ENCODE results near the gene EDAR.

EDAR gene

GRCh38 chr2:108988796-108989713 is at the start of gene EDAR:
TSS of gene EDAR (minus strand) at chr2:108989220. CDS start at chr2:108931014, 58,206 bp downstream.
- peak within 1 kb of the TSS; percentile 33 for H3K4me3 ChIP-seq (ENCODE audit: low read length)
- peak within 1 kb of the TSS; percentile 10 for H3K9ac ChIP-seq (ENCODE audit: low read length)
- peaks cover 7% of the 10 kb centered on the region for H3K27me3 ChIP-seq (ENCODE audit: control insufficient read depth, insufficient read depth, low read length)
- H3K9me3 ChIP-seq (ENCODE audit: control insufficient read depth, low read length) = no peaks in the 10 kb centered on the region
- H3K36me3 ChIP-seq (ENCODE audit: control insufficient read depth, insufficient read depth, low read length) = no peaks in the 10 kb centered on the region
- H3K4me1 ChIP-seq (ENCODE audit: control insufficient read depth, insufficient read depth, low read length) = peaks cover 6% of the 10 kb centered on the region

GRCh38 chr2:109033171-109033570 is 44.2 kb upstream of the EDAR start:
- H3K9ac ChIP-seq (ENCODE audit: low read length) = no peak overlapping the region
- H3K4me1 ChIP-seq (ENCODE audit: control insufficient read depth, insufficient read depth, low read length) = peaks cover 11% of the 10 kb centered on the region
- H3K36me3 ChIP-seq (ENCODE audit: control insufficient read depth, insufficient read depth, low read length) = no peaks in the 10 kb centered on the region
- no peak overlapping the region for H3K4me3 ChIP-seq (ENCODE audit: low read length)
- H3K9me3 ChIP-seq (ENCODE audit: control insufficient read depth, low read length) = no peaks in the 10 kb centered on the region
- H3K27me3 ChIP-seq (ENCODE audit: control insufficient read depth, insufficient read depth, low read length) = peaks cover 5% of the 10 kb centered on the region

GRCh38 chr2:109032229-109032820 is 43.3 kb upstream of the EDAR start:
- H3K27me3 ChIP-seq (ENCODE audit: control insufficient read depth, insufficient read depth, low read length) = peaks cover 5% of the 10 kb centered on the region
- H3K9me3 ChIP-seq (ENCODE audit: control insufficient read depth, low read length) = no peaks in the 10 kb centered on the region
- H3K4me3 ChIP-seq (ENCODE audit: low read length) = peak overlapping the region; percentile 14
- H3K36me3 ChIP-seq (ENCODE audit: control insufficient read depth, insufficient read depth, low read length) = no peaks in the 10 kb centered on the region
- H3K9ac ChIP-seq (ENCODE audit: low read length) = peak overlapping the region; percentile 59
- H3K4me1 ChIP-seq (ENCODE audit: control insufficient read depth, insufficient read depth, low read length) = peaks cover 11% of the 10 kb centered on the region

- Histone ChIP-seq H3K9me3 (ENCODE audit: control insufficient read depth, low read length) (no peaks in the 10 kb centered on the region), H3K9ac (ENCODE audit: low read length) (peak overlapping the region; percentile 59), H3K4me3 (ENCODE audit: low read length) (peak overlapping the region; percentile 14), H3K4me1 (ENCODE audit: control insufficient read depth, insufficient read depth, low read length) (peaks cover 11% of the 10 kb centered on the region), H3K36me3 (ENCODE audit: control insufficient read depth, insufficient read depth, low read length) (no peaks in the 10 kb centered on the region), H3K27me3 (ENCODE audit: control insufficient read depth, insufficient read depth, low read length) (peaks cover 5% of the 10 kb centered on the region)
Measured at GRCh38 chr2:109031476-109032228, 42.6 kb upstream of the EDAR start.

GRCh38 chr2:109030870-109031475 is 42.0 kb upstream of the EDAR start:
- Histone ChIP-seq H3K27me3 (ENCODE audit: control insufficient read depth, insufficient read depth, low read length) (peaks cover 5% of the 10 kb centered on the region), H3K36me3 (ENCODE audit: control insufficient read depth, insufficient read depth, low read length) (no peaks in the 10 kb centered on the region), H3K4me1 (ENCODE audit: control insufficient read depth, insufficient read depth, low read length) (peaks cover 11% of the 10 kb centered on the region), H3K9me3 (ENCODE audit: control insufficient read depth, low read length) (no peaks in the 10 kb centered on the region), H3K9ac (ENCODE audit: low read length) (peak overlapping the region; percentile 59), H3K4me3 (ENCODE audit: low read length) (peak overlapping the region; percentile 14)

GRCh38 chr2:109029490-109030201 is 40.6 kb upstream of the EDAR start:
- Histone ChIP-seq H3K27me3 (ENCODE audit: control insufficient read depth, insufficient read depth, low read length) (peaks cover 5% of the 10 kb centered on the region), H3K36me3 (ENCODE audit: control insufficient read depth, insufficient read depth, low read length) (no peaks in the 10 kb centered on the region), H3K9me3 (ENCODE audit: control insufficient read depth, low read length) (no peaks in the 10 kb centered on the region), H3K4me3 (ENCODE audit: low read length) (no peak overlapping the region), H3K9ac (ENCODE audit: low read length) (no peak overlapping the region), H3K4me1 (ENCODE audit: control insufficient read depth, insufficient read depth, low read length) (peaks cover 11% of the 10 kb centered on the region)

- H3K4me3 ChIP-seq (ENCODE audit: low read length) = no peak overlapping the region
- no peaks in the 10 kb centered on the region for H3K9me3 ChIP-seq (ENCODE audit: control insufficient read depth, low read length)
- no peak overlapping the region for H3K9ac ChIP-seq (ENCODE audit: low read length)
- H3K4me1 ChIP-seq (ENCODE audit: control insufficient read depth, insufficient read depth, low read length) = peaks cover 11% of the 10 kb centered on the region
- H3K27me3 ChIP-seq (ENCODE audit: control insufficient read depth, insufficient read depth, low read length) = peaks cover 5% of the 10 kb centered on the region
- no peaks in the 10 kb centered on the region for H3K36me3 ChIP-seq (ENCODE audit: control insufficient read depth, insufficient read depth, low read length)
Measured at GRCh38 chr2:109028738-109029489, 39.9 kb upstream of the EDAR start.

GRCh38 chr2:109028277-109028676 is 39.3 kb upstream of the EDAR start:
- peaks cover 11% of the 10 kb centered on the region for H3K4me1 ChIP-seq (ENCODE audit: control insufficient read depth, insufficient read depth, low read length)
- H3K27me3 ChIP-seq (ENCODE audit: control insufficient read depth, insufficient read depth, low read length) = peaks cover 5% of the 10 kb centered on the region
- no peaks in the 10 kb centered on the region for H3K36me3 ChIP-seq (ENCODE audit: control insufficient read depth, insufficient read depth, low read length)
- no peaks in the 10 kb centered on the region for H3K9me3 ChIP-seq (ENCODE audit: control insufficient read depth, low read length)
- H3K4me3 ChIP-seq (ENCODE audit: low read length) = no peak overlapping the region
- H3K9ac ChIP-seq (ENCODE audit: low read length) = no peak overlapping the region

GRCh38 chr2:109027702-109028101 is 38.7 kb upstream of the EDAR start:
- Histone ChIP-seq H3K9ac (ENCODE audit: low read length) (no peak overlapping the region), H3K4me1 (ENCODE audit: control insufficient read depth, insufficient read depth, low read length) (peaks cover 11% of the 10 kb centered on the region), H3K4me3 (ENCODE audit: low read length) (no peak overlapping the region), H3K9me3 (ENCODE audit: control insufficient read depth, low read length) (no peaks in the 10 kb centered on the region), H3K36me3 (ENCODE audit: control insufficient read depth, insufficient read depth, low read length) (no peaks in the 10 kb centered on the region), H3K27me3 (ENCODE audit: control insufficient read depth, insufficient read depth, low read length) (peaks cover 5% of the 10 kb centered on the region)

GRCh38 chr2:109024477-109024876 is 35.5 kb upstream of the EDAR start:
- Histone ChIP-seq H3K9me3 (ENCODE audit: control insufficient read depth, low read length) (no peaks in the 10 kb centered on the region), H3K36me3 (ENCODE audit: control insufficient read depth, insufficient read depth, low read length) (no peaks in the 10 kb centered on the region), H3K4me1 (ENCODE audit: control insufficient read depth, insufficient read depth, low read length) (no peaks in the 10 kb centered on the region), H3K27me3 (ENCODE audit: control insufficient read depth, insufficient read depth, low read length) (no peaks in the 10 kb centered on the region), H3K9ac (ENCODE audit: low read length) (no peak overlapping the region), H3K4me3 (ENCODE audit: low read length) (no peak overlapping the region)

GRCh38 chr2:109021895-109022300 is 32.9 kb upstream of the EDAR start:
- Histone ChIP-seq H3K9ac (ENCODE audit: low read length) (no peak overlapping the region), H3K9me3 (ENCODE audit: control insufficient read depth, low read length) (no peaks in the 10 kb centered on the region), H3K4me3 (ENCODE audit: low read length) (no peak overlapping the region), H3K4me1 (ENCODE audit: control insufficient read depth, insufficient read depth, low read length) (no peaks in the 10 kb centered on the region), H3K36me3 (ENCODE audit: control insufficient read depth, insufficient read depth, low read length) (no peaks in the 10 kb centered on the region), H3K27me3 (ENCODE audit: control insufficient read depth, insufficient read depth, low read length) (no peaks in the 10 kb centered on the region)

Data from mucosa of stomach (tissue), 1 donor.